ENCODE results near the gene SGPL1. TPM values are rescaled to one million over a fixed set of nuclear protein-coding genes. Genes with fewer than 3 reads are reported as not detected.

SGPL1 gene
- total RNA-seq, 1 experiment from 2014 or later, result 52.6 TPM

- Histone ChIP-seq H2BK15ac (ENCODE audit: low read depth, low read length) (no peak overlapping the region), H2AK5ac (ENCODE audit: insufficient read length, low read length) (no peak overlapping the region), H2BK20ac (ENCODE audit: low read depth, low read length, poor library complexity, severe bottlenecking) (no peak overlapping the region), H4K91ac (ENCODE audit: insufficient read length, low read depth, low read length) (no peak overlapping the region), H3K79me1 (ENCODE audit: insufficient read depth, low read depth, low read length, poor library complexity, severe bottlenecking) (no peaks in the 10 kb centered on the region), H3K14ac (ENCODE audit: insufficient read depth, low read length) (no peak overlapping the region), H4K5ac (ENCODE audit: insufficient read length, low read depth, low read length) (no peak overlapping the region), H3K23ac (ENCODE audit: insufficient read length, low read depth, low read length) (no peak overlapping the region), H3K56ac (ENCODE audit: insufficient read length, low read depth, low read length) (no peak overlapping the region), H3K18ac (ENCODE audit: insufficient read length, low read depth, low read length) (no peak overlapping the region), H2BK120ac (ENCODE audit: low read depth, low read length, poor library complexity, severe bottlenecking) (no peak overlapping the region), H3K23me2 (ENCODE audit: insufficient read length, low read depth, low read length, poor library complexity, severe bottlenecking) (no peaks in the 10 kb centered on the region), H3K27me3 (ENCODE audit: insufficient read depth, low read length) (no peaks in the 10 kb centered on the region), H3K79me2 (ENCODE audit: insufficient read depth, low read length) (no peaks in the 10 kb centered on the region), H3K9ac (ENCODE audit: extremely low read depth, insufficient read length, low read length) (no peak overlapping the region), H4K20me1 (ENCODE audit: control insufficient read depth, insufficient read depth, insufficient read length) (peaks cover 2% of the 10 kb centered on the region), H2BK5ac (ENCODE audit: insufficient read length, low read length) (no peak overlapping the region), H3K4me1 (ENCODE audit: insufficient read depth, low read length) (no peaks in the 10 kb centered on the region), H2BK12ac (ENCODE audit: insufficient read length, low read depth, low read length) (no peak overlapping the region), H2AFZ (ENCODE audit: low read length) (no peak overlapping the region), H3T11ph (ENCODE audit: low read length) (no peak overlapping the region), H4K8ac (replicated peaks; ENCODE audit: insufficient read length, low read depth, low read length) (no peak overlapping the region), H3K27ac (ENCODE audit: insufficient read length, low read depth, low read length) (no peak overlapping the region), H3K4ac (ENCODE audit: low read depth, low read length) (no peak overlapping the region), H3K4me2 (ENCODE audit: insufficient read depth, insufficient read length, low read length) (no peak overlapping the region), H3K9me3 (ENCODE audit: control insufficient read depth, low read depth, low read length) (no peaks in the 10 kb centered on the region)
- Mint-ChIP-seq H3K4me1 (peaks cover 5 to 14% of the 10 kb centered on the region in 2 experiments; a peak in 3 of 4 replicates), H3K36me3 (ENCODE audit: insufficient read depth in 1 of 3, low read depth in 3 of 3) (no peaks in the 10 kb centered on the region; a peak in 2 of 7 replicates), H3K9me3 (no peaks in the 10 kb centered on the region), H3K4me3 (no peak overlapping the region), H3K27ac (no peak overlapping the region), H3K27me3 (ENCODE audit: low read depth) (peaks cover 1% of the 10 kb centered on the region)
- TF ChIP-seq CTCF (conservative IDR thresholded peaks at IDR 0.05), result no peak
- DNase-seq, result no peak
- WGBS (ENCODE audit: extremely low coverage, insufficient read length, low lambda C conversion rate), result no CpG with 5 or more reads among the region's 11 CpGs
Observed at GRCh38 chr10:70776455-70777005, 39.2 kb upstream of the SGPL1 start.
